Osteocyte (in vitro differentiated cells): ENCODE results near the gene NFATC4. TPM values are rescaled to one million over a fixed set of nuclear protein-coding genes. Genes with fewer than 3 reads are reported as not detected.

Experiments
- DNase-seq: peaks from one replicate; pipeline ENCODE4 v3.0.0; 2021; ENCODE audit warnings: mixed read lengths; ENCODE audit not compliant: unreplicated experiment; ENCODE audit errors: extremely low spot score
- H3K27ac Mint-ChIP-seq: one replicate; pipeline ENCODE4 v1.8.0; 2021; ENCODE audit warnings: mild to moderate bottlenecking, mixed read lengths; ENCODE audit not compliant: unreplicated experiment
- H3K27me3 Mint-ChIP-seq: one replicate; pipeline ENCODE4 v1.8.0; 2021; ENCODE audit warnings: mixed read lengths; ENCODE audit not compliant: unreplicated experiment
- H3K36me3 Mint-ChIP-seq: one replicate; pipeline ENCODE4 v1.8.0; 2021; ENCODE audit warnings: mixed read lengths; ENCODE audit not compliant: unreplicated experiment
- H3K4me1 Mint-ChIP-seq: one replicate; pipeline ENCODE4 v1.8.0; 2021; ENCODE audit warnings: mixed read lengths; ENCODE audit not compliant: unreplicated experiment
- H3K4me3 Mint-ChIP-seq: one replicate; pipeline ENCODE4 v1.8.0; 2021; ENCODE audit warnings: mild to moderate bottlenecking, moderate library complexity, mixed read lengths; ENCODE audit not compliant: unreplicated experiment
- H3K9me3 Mint-ChIP-seq: one replicate; pipeline ENCODE4 v1.8.0; 2021; ENCODE audit warnings: mixed read lengths; ENCODE audit not compliant: unreplicated experiment
- CTCF ChIP-seq: fragments of 200-600 bp; sonication (generic); IDR thresholded peaks from 2 replicates; pipeline ENCODE4 v1.5.0; 2021; ENCODE audit warnings: antibody characterized with exemption, mild to moderate bottlenecking, moderate library complexity
- total RNA-seq: library from RNA; stranded (reverse); gene quantifications from 2 replicates; pipeline ENCODE4 v1.2.1, GENCODE V29; 2021

Gene NFATC4
- total RNA-seq, 1 donor from 2014 or later = 223 TPM

GRCh38 chr14:24403294-24403998 is 35.5 kb downstream of the NFATC4 start:
- H3K36me3 Mint-ChIP-seq = peaks cover 22% of the 10 kb centered on the region
- H3K4me3 Mint-ChIP-seq = no peak overlapping the region
- H3K27me3 Mint-ChIP-seq = no peaks in the 10 kb centered on the region
- peaks cover 52% of the 10 kb centered on the region for H3K4me1 Mint-ChIP-seq
- no peaks in the 10 kb centered on the region for H3K9me3 Mint-ChIP-seq
- peak overlapping the region; percentile 21 for H3K27ac Mint-ChIP-seq
- no peak for TF ChIP-seq CTCF
- DNase-seq = no peak

GRCh38 chr14:24404814-24405213 is 36.8 kb downstream of the NFATC4 start:
- H3K4me3 Mint-ChIP-seq = no peak overlapping the region
- no peaks in the 10 kb centered on the region for H3K27me3 Mint-ChIP-seq
- no peak for TF ChIP-seq CTCF
- H3K36me3 Mint-ChIP-seq = peaks cover 26% of the 10 kb centered on the region
- H3K4me1 Mint-ChIP-seq = peaks cover 46% of the 10 kb centered on the region
- no peaks in the 10 kb centered on the region for H3K9me3 Mint-ChIP-seq
- no peak overlapping the region for H3K27ac Mint-ChIP-seq
- no peak for DNase-seq

- peaks cover 27% of the 10 kb centered on the region for H3K36me3 Mint-ChIP-seq
- H3K27me3 Mint-ChIP-seq = no peaks in the 10 kb centered on the region
- no peak for DNase-seq
- H3K4me3 Mint-ChIP-seq = no peak overlapping the region
- no peak overlapping the region for H3K27ac Mint-ChIP-seq
- no peaks in the 10 kb centered on the region for H3K9me3 Mint-ChIP-seq
- TF ChIP-seq CTCF = no peak
- H3K4me1 Mint-ChIP-seq = peaks cover 30% of the 10 kb centered on the region
These were observed 38.4 kb downstream of the NFATC4 start for GRCh38 chr14:24406416-24406815.

- H3K27ac Mint-ChIP-seq = no peak overlapping the region
- H3K4me1 Mint-ChIP-seq = peaks cover 18% of the 10 kb centered on the region
- H3K36me3 Mint-ChIP-seq = peaks cover 30% of the 10 kb centered on the region
- no peak for DNase-seq
- H3K9me3 Mint-ChIP-seq = no peaks in the 10 kb centered on the region
- TF ChIP-seq CTCF = no peak
- no peaks in the 10 kb centered on the region for H3K27me3 Mint-ChIP-seq
- H3K4me3 Mint-ChIP-seq = no peak overlapping the region
These were observed 39.8 kb downstream of the NFATC4 start for GRCh38 chr14:24407608-24408325.

- Mint-ChIP-seq H3K4me3 (no peak overlapping the region), H3K36me3 (peaks cover 26% of the 10 kb centered on the region), H3K4me1 (peaks cover 8% of the 10 kb centered on the region), H3K27ac (no peak overlapping the region), H3K27me3 (no peaks in the 10 kb centered on the region), H3K9me3 (no peaks in the 10 kb centered on the region)
- TF ChIP-seq CTCF = no peak
- no peak for DNase-seq
These were observed 40.8 kb downstream of the NFATC4 start for GRCh38 chr14:24408764-24409163.
